ENCODE results near the gene JMJD1C. TPM values are rescaled to one million over a fixed set of nuclear protein-coding genes. Genes with fewer than 3 reads are reported as not detected.

Gene JMJD1C
- total RNA-seq, 1 experiment from 2014 or later: 89.7 TPM

- intact Hi-C loops (cut with micrococcal nuclease; ENCODE audit: unreplicated experiment): no loop called here
- ChIA-PET CTCF (no interaction called here), POLR2A (interaction anchor here (1.2 kb wide), 1 partner anchor 91 kb away, joined by 3 read pairs; the partner anchor contains the start of gene NRBF2)
- no peak for DNase-seq
- Mint-ChIP-seq H3K27ac (ENCODE audit: unreplicated experiment) (no peak overlapping the region), H3K27me3 (ENCODE audit: insufficient read depth, unreplicated experiment) (no peaks in the 10 kb centered on the region), H3K4me1 (ENCODE audit: low read depth, unreplicated experiment) (peaks cover 7% of the 10 kb centered on the region), H3K9me3 (ENCODE audit: unreplicated experiment) (no peaks in the 10 kb centered on the region), H3K36me3 (ENCODE audit: insufficient read depth, unreplicated experiment) (peaks cover 26% of the 10 kb centered on the region), H3K4me3 (ENCODE audit: unreplicated experiment) (no peak overlapping the region)
- Histone ChIP-seq H3K4me3 (ENCODE audit: low read depth, low read length) (no peak overlapping the region), H3K9me3 (no peaks in the 10 kb centered on the region), H3K27me3 (replicated peaks; ENCODE audit: control insufficient read depth, insufficient read depth, low read length) (no peaks in the 10 kb centered on the region), H3K4me1 (0 out of 2 replicates have a peak, but pooled peaks cover 4% of the 10 kb centered on the region), H3K36me3 (ENCODE audit: control insufficient read depth, insufficient read depth, low read length) (no peaks in the 10 kb centered on the region; the same call in 1 of the 2 replicates)
- TF ChIP-seq, protein P1, sequence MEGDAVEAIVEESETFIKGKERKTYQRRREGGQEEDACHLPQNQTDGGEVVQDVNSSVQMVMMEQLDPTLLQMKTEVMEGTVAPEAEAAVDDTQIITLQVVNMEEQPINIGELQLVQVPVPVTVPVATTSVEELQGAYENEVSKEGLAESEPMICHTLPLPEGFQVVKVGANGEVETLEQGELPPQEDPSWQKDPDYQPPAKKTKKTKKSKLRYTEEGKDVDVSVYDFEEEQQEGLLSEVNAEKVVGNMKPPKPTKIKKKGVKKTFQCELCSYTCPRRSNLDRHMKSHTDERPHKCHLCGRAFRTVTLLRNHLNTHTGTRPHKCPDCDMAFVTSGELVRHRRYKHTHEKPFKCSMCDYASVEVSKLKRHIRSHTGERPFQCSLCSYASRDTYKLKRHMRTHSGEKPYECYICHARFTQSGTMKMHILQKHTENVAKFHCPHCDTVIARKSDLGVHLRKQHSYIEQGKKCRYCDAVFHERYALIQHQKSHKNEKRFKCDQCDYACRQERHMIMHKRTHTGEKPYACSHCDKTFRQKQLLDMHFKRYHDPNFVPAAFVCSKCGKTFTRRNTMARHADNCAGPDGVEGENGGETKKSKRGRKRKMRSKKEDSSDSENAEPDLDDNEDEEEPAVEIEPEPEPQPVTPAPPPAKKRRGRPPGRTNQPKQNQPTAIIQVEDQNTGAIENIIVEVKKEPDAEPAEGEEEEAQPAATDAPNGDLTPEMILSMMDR (IDR thresholded peaks at IDR 0.05; ENCODE audit: insufficient read depth in 1 of 2, low read depth in 1 of 2, low read length in 1 of 2, severe bottlenecking in 1 of 2, unreplicated experiment in 1 of 2): no peak
- no TSS peak for BruUV-seq (replicated peaks)
Observed at GRCh38 chr10:63224241-63224640, 241.5 kb downstream of the JMJD1C start.

DNA sequence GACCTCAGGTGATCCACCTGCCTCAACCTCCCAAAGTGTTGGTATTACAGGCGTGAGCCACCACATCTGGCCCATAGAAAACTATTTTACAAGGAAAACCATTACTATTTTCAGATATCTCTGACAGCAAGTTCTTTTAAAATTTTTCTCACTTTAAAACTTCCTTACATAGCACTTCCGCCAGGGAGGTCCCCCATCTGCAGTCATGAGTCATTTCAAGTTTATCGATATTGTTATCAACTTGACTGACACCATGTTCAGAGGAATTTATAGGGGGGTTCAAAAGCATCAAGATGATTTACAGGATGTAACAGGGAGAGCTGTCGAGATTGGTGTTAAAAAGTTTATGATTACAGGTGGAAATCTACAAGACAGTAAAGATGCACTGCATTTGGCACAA, 243.8 kb downstream of the JMJD1C start:
- Mint-ChIP-seq H3K4me3 (ENCODE audit: unreplicated experiment) (no peak overlapping the region), H3K27ac (ENCODE audit: unreplicated experiment) (no peak overlapping the region), H3K4me1 (ENCODE audit: low read depth, unreplicated experiment) (peaks cover 7% of the 10 kb centered on the region), H3K27me3 (ENCODE audit: insufficient read depth, unreplicated experiment) (no peaks in the 10 kb centered on the region), H3K36me3 (ENCODE audit: insufficient read depth, unreplicated experiment) (peaks cover 26% of the 10 kb centered on the region), H3K9me3 (ENCODE audit: unreplicated experiment) (no peaks in the 10 kb centered on the region)
- Histone ChIP-seq H3K4me3 (ENCODE audit: low read depth, low read length) (no peak overlapping the region), H3K4me1 (peaks cover 4% of the 10 kb centered on the region; the same call in 1 of the 2 replicates), H3K36me3 (ENCODE audit: control insufficient read depth, insufficient read depth, low read length) (no peaks in the 10 kb centered on the region; the same call in 1 of the 2 replicates), H3K27me3 (replicated peaks; ENCODE audit: control insufficient read depth, insufficient read depth, low read length) (no peaks in the 10 kb centered on the region), H3K9me3 (no peaks in the 10 kb centered on the region)
- intact Hi-C loops (cut with micrococcal nuclease; ENCODE audit: unreplicated experiment): no loop called here
- DNase-seq: no peak
- ChIA-PET POLR2A (no interaction called here), CTCF (no interaction called here)
- no TSS peak for BruUV-seq (replicated peaks)
- TF ChIP-seq, protein P1 (IDR thresholded peaks at IDR 0.05; ENCODE audit: insufficient read depth in 1 of 2, low read depth in 1 of 2, low read length in 1 of 2, severe bottlenecking in 1 of 2, unreplicated experiment in 1 of 2): no peak

DNA sequence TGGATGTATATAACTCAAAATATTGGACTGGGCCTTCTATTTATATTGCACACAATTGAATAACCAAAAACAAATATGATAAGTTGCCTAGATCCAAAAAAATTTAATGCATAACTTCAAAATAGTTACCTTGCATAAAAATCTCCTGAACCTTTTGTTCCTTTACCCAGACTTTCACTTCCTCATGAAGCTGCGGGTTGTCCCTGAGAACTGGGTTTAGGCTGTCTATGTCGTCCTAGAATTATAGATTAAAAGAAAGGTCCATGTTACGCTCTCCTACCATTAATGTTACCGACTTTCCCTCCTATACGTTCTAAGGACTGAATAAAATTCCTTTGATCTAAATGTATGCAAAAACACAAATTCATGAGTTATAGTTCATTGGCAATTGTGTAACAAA, 246.0 kb downstream of the JMJD1C start:
- BruUV-seq (replicated peaks): no TSS peak
- Mint-ChIP-seq H3K27me3 (ENCODE audit: insufficient read depth, unreplicated experiment) (no peaks in the 10 kb centered on the region), H3K27ac (ENCODE audit: unreplicated experiment) (no peak overlapping the region), H3K4me1 (ENCODE audit: low read depth, unreplicated experiment) (no peaks in the 10 kb centered on the region), H3K9me3 (ENCODE audit: unreplicated experiment) (no peaks in the 10 kb centered on the region), H3K36me3 (ENCODE audit: insufficient read depth, unreplicated experiment) (peaks cover 23% of the 10 kb centered on the region), H3K4me3 (ENCODE audit: unreplicated experiment) (no peak overlapping the region)
- Histone ChIP-seq H3K4me3 (ENCODE audit: low read depth, low read length) (no peak overlapping the region), H3K9me3 (no peaks in the 10 kb centered on the region), H3K36me3 (ENCODE audit: control insufficient read depth, insufficient read depth, low read length) (0 out of 2 replicates have a peak, but pooled peaks cover 1% of the 10 kb centered on the region), H3K27me3 (replicated peaks; ENCODE audit: control insufficient read depth, insufficient read depth, low read length) (no peaks in the 10 kb centered on the region), H3K4me1 (no peaks in the 10 kb centered on the region; the same call in 1 of the 2 replicates)
- ChIA-PET POLR2A (no interaction called here), CTCF (no interaction called here)
- DNase-seq: no peak
- intact Hi-C loops (cut with micrococcal nuclease; ENCODE audit: unreplicated experiment): loop anchor here (10.0 kb wide), 1 partner anchor 305 kb away; the partner anchor contains the start of gene REEP3
- TF ChIP-seq, protein P1 (IDR thresholded peaks at IDR 0.05; ENCODE audit: insufficient read depth in 1 of 2, low read depth in 1 of 2, low read length in 1 of 2, severe bottlenecking in 1 of 2, unreplicated experiment in 1 of 2): no peak

Data from Caco-2 (cell line).